ENCODE measurements around the gene TMEM170B.

Gene TMEM170B

GRCh38 chr6:11593096-11593495 lies 55.5 kb downstream of the TMEM170B start:
- H3K9ac ChIP-seq (ENCODE audit: low read length): no peak overlapping the region
- TF ChIP-seq CTCF (IDR thresholded peaks at IDR 0.05; ENCODE audit: low read length): no peak
- TF ChIP-seq EZH2 (IDR thresholded peaks at IDR 0.05; ENCODE audit: borderline replicate concordance, low read length): no peak
- H3K4me2 ChIP-seq (ENCODE audit: low read length): no peak overlapping the region
- no peaks in the 10 kb centered on the region for H3F3A ChIP-seq (ENCODE audit: insufficient read depth, low read length)
- H2AFZ ChIP-seq (ENCODE audit: low read length): no peak overlapping the region
- H3K4me1 ChIP-seq (ENCODE audit: insufficient read depth, low read length, severe bottlenecking): no peaks in the 10 kb centered on the region
- no peaks in the 10 kb centered on the region for H3K9me3 ChIP-seq (ENCODE audit: low read length)
- H3K36me3 ChIP-seq (ENCODE audit: insufficient read depth, low read length): no peaks in the 10 kb centered on the region
- no peaks in the 10 kb centered on the region for H3K79me2 ChIP-seq (ENCODE audit: insufficient read depth, low read length)
- H3K4me3 ChIP-seq (ENCODE audit: low read depth, low read length, poor library complexity, severe bottlenecking): no peak overlapping the region
- H4K20me1 ChIP-seq (ENCODE audit: insufficient read depth, low read length): no peaks in the 10 kb centered on the region
- H3K27me3 ChIP-seq (ENCODE audit: insufficient read depth, low read length): no peaks in the 10 kb centered on the region
- no peak overlapping the region for H3K27ac ChIP-seq (ENCODE audit: low read depth, low read length, poor library complexity, severe bottlenecking)
- H3K9me2 ChIP-seq (ENCODE audit: low read depth, low read length): no peaks in the 10 kb centered on the region

- TF ChIP-seq EZH2 (IDR thresholded peaks at IDR 0.05; ENCODE audit: borderline replicate concordance, low read length) (no peak), CTCF (IDR thresholded peaks at IDR 0.05; ENCODE audit: low read length) (0 out of 2 replicates have a peak, but pooled peaks have one; percentile 29)
- no peaks in the 10 kb centered on the region for H3K9me2 ChIP-seq (ENCODE audit: low read depth, low read length)
- no peak overlapping the region for H3K9ac ChIP-seq (ENCODE audit: low read length)
- H3F3A ChIP-seq (ENCODE audit: insufficient read depth, low read length): no peaks in the 10 kb centered on the region
- H3K4me3 ChIP-seq (ENCODE audit: low read depth, low read length, poor library complexity, severe bottlenecking): no peak overlapping the region
- no peaks in the 10 kb centered on the region for H3K27me3 ChIP-seq (ENCODE audit: insufficient read depth, low read length)
- H3K4me1 ChIP-seq (ENCODE audit: insufficient read depth, low read length, severe bottlenecking): no peaks in the 10 kb centered on the region
- no peaks in the 10 kb centered on the region for H3K36me3 ChIP-seq (ENCODE audit: insufficient read depth, low read length)
- no peak overlapping the region for H3K27ac ChIP-seq (ENCODE audit: low read depth, low read length, poor library complexity, severe bottlenecking)
- H3K9me3 ChIP-seq (ENCODE audit: low read length): no peaks in the 10 kb centered on the region
- no peaks in the 10 kb centered on the region for H3K79me2 ChIP-seq (ENCODE audit: insufficient read depth, low read length)
- no peak overlapping the region for H2AFZ ChIP-seq (ENCODE audit: low read length)
- no peak overlapping the region for H3K4me2 ChIP-seq (ENCODE audit: low read length)
- no peaks in the 10 kb centered on the region for H4K20me1 ChIP-seq (ENCODE audit: insufficient read depth, low read length)
These were observed 58.4 kb downstream of the TMEM170B start for GRCh38 chr6:11595903-11596302.

- no peaks in the 10 kb centered on the region for H3K9me3 ChIP-seq (ENCODE audit: low read length)
- no peaks in the 10 kb centered on the region for H3F3A ChIP-seq (ENCODE audit: insufficient read depth, low read length)
- TF ChIP-seq CTCF (IDR thresholded peaks at IDR 0.05; ENCODE audit: low read length): no peak
- TF ChIP-seq EZH2 (IDR thresholded peaks at IDR 0.05; ENCODE audit: borderline replicate concordance, low read length): no peak
- H3K9ac ChIP-seq (ENCODE audit: low read length): no peak overlapping the region
- no peaks in the 10 kb centered on the region for H3K36me3 ChIP-seq (ENCODE audit: insufficient read depth, low read length)
- H4K20me1 ChIP-seq (ENCODE audit: insufficient read depth, low read length): no peaks in the 10 kb centered on the region
- no peak overlapping the region for H3K4me2 ChIP-seq (ENCODE audit: low read length)
- H3K27ac ChIP-seq (ENCODE audit: low read depth, low read length, poor library complexity, severe bottlenecking): no peak overlapping the region
- H3K27me3 ChIP-seq (ENCODE audit: insufficient read depth, low read length): no peaks in the 10 kb centered on the region
- no peaks in the 10 kb centered on the region for H3K9me2 ChIP-seq (ENCODE audit: low read depth, low read length)
- H3K79me2 ChIP-seq (ENCODE audit: insufficient read depth, low read length): no peaks in the 10 kb centered on the region
- no peak overlapping the region for H2AFZ ChIP-seq (ENCODE audit: low read length)
- no peak overlapping the region for H3K4me3 ChIP-seq (ENCODE audit: low read depth, low read length, poor library complexity, severe bottlenecking)
- H3K4me1 ChIP-seq (ENCODE audit: insufficient read depth, low read length, severe bottlenecking): no peaks in the 10 kb centered on the region
These were observed 59.2 kb downstream of the TMEM170B start for GRCh38 chr6:11596640-11597237.

Data from OCI-LY1 (cell line).